Kasumi-1 (cell line): Measurements from ENCODE around the gene CEACAM7.
A peak's percentile ranks its signal among the peaks of the same experiment; 100 is the strongest.

Experiments
- DNase-seq, 2 experiments: peaks; one replicate each; lab custom pipeline; 2025; lab: John Stamatoyannopoulos, UW

CEACAM7 gene

GRCh38 chr19:41700381-41701195 lies 12.5 kb upstream of the CEACAM7 start:
- DNase-seq: no peak

- DNase-seq: no peak
Measured at GRCh38 chr19:41699968-41700323, 11.9 kb upstream of the CEACAM7 start.

- DNase-seq: no peak
Measured at GRCh38 chr19:41699231-41699967, 11.3 kb upstream of the CEACAM7 start.

- peak; percentile 45 to 59 for DNase-seq
Measured at GRCh38 chr19:41698746-41699230, 10.7 kb upstream of the CEACAM7 start.

GRCh38 chr19:41697198-41697855 lies 9.3 kb upstream of the CEACAM7 start:
- DNase-seq: no peak

- peak; percentile 3 to 37 for DNase-seq
Measured at GRCh38 chr19:41696402-41697197, 8.5 kb upstream of the CEACAM7 start.

GRCh38 chr19:41695745-41696144 lies 7.7 kb upstream of the CEACAM7 start:
- DNase-seq: no peak

- DNase-seq: no peak
Measured at GRCh38 chr19:41694831-41695635, 7.0 kb upstream of the CEACAM7 start.

GRCh38 chr19:41694196-41694595 lies 6.1 kb upstream of the CEACAM7 start:
- no peak for DNase-seq

- DNase-seq: peak in 1 of 2 experiments; percentile 10
Measured at GRCh38 chr19:41691268-41691970, 3.3 kb upstream of the CEACAM7 start.

GRCh38 chr19:41690801-41691065 lies 2.7 kb upstream of the CEACAM7 start:
- DNase-seq: no peak

GRCh38 chr19:41689993-41690800 lies 2.1 kb upstream of the CEACAM7 start:
- DNase-seq: no peak

GRCh38 chr19:41688687-41689086 lies 617 bp upstream of the CEACAM7 start:
- no peak for DNase-seq

- no peak for DNase-seq
Measured at GRCh38 chr19:41687419-41687818, 651 bp downstream of the CEACAM7 start.

GRCh38 chr19:41682437-41682836 lies 5.6 kb downstream of the CEACAM7 start:
- no peak for DNase-seq

- DNase-seq: no peak
Measured at GRCh38 chr19:41671486-41671885, 16.6 kb downstream of the CEACAM7 start.

GRCh38 chr19:41670755-41671154 lies 17.3 kb downstream of the CEACAM7 start:
- DNase-seq: no peak

- DNase-seq: no peak
Measured at GRCh38 chr19:41668315-41668714, 19.8 kb downstream of the CEACAM7 start.

GRCh38 chr19:41666075-41666474 lies 22.0 kb downstream of the CEACAM7 start:
- no peak for DNase-seq

GRCh38 chr19:41657157-41657556 lies 30.9 kb downstream of the CEACAM7 start:
- DNase-seq: no peak
